DMS79 (cell line): ENCODE measurements around the gene MADCAM1.
A peak's percentile ranks its signal among the peaks of the same experiment; 100 is the strongest.
"Not testable (repeated sequence)": the region's sequence is repeated elsewhere in the genome, so short reads cannot be mapped to it uniquely, and the experiment has no call there.

Experiments used
- DNase-seq: peaks from one replicate; lab custom pipeline; 2025; lab: John Stamatoyannopoulos, UW

MADCAM1 gene

GRCh38 chr19:496112-496665 is at the start of gene MADCAM1:
TSS of gene MADCAM1 (plus strand) at chr19:496486. CDS start at chr19:496500, 14 bp downstream.
- no peak for DNase-seq

GRCh38 chr19:447064-447426 is 49.2 kb upstream of the MADCAM1 start:
- no peak for DNase-seq

DNA sequence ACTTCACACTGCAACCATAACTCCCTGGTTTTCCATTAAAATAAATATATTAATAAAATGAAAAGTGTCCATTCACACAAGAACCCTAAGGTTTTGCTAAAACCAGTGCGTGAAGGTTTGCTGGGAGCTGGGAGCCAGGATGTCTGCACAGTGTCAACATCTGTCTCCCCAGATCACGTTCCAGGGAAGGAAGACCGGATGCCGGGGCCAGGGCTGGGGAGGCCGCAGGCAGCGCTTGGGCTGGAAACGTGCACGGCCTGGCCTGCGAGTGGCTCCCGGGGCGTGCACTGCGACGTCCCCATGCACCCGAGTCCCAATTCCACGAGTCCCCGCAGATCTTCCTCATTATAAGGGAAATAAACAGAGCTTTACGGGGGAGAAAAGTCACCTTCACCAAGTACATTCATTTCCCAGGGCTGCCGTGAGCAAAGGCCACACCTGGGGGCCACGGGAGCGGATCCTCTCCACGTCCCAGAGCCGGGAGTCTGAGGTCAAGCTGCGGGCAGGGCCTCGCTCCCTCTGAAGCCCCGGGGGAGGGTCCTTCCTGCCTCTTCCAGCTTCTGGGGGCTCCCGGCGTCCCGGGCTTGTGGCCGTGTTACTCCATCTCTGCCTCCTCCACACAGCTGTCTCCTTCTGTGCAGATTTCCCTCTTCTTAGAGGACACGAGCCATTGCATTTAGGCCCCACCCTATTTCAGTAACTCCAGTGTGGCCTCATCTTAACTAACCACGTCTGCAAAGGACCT is 48.3 kb upstream of the MADCAM1 start:
- DNase-seq = no peak

- DNase-seq = no peak
Observed at GRCh38 chr19:449916-450315, 46.4 kb upstream of the MADCAM1 start.

DNA sequence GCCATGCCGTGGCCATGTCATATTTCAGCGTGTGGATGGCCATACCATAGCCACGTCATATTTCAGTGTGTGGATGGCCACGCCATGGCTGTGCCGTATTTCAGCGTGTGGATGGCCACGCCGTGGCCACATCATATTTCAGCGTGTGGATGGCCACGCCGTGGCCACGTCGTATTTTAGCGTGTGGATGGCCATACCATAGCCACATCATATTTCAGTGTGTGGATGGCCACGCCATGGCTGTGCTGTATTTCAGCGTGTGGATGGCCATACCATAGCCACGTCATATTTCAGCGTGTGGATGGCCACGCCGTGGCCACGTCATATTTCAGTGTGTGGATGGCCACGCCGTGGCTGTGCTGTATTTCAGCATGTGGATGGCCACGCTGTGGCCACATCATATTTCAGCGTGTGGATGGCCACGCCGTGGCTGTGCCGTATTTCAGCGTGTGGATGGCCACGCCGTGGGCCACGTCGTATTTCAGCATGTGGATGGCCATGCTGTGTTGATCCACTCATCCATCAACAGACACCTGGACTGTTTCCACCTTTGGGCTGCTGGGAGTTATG is 45.3 kb upstream of the MADCAM1 start:
- DNase-seq = not testable (repeated sequence)

DNA sequence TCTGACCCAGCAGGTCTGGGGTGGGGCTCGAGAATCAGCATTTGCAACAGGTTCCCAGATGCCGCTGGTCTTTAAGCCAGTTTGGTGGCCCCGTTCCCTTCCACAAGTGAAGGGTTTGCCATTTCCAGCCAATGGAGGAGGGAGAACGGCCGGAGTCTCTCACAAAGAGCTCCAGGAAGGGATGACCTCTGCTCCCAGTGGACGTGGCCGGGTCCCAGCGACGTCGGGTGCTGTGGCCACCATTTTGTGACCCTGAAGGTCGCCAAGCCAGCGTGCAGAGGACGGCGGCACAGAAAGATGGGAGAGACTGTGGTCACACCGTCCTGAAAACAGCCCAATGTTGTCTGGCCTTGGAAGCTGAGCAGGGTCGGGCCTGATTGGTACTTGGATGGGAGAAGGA is 43.5 kb upstream of the MADCAM1 start:
- no peak for DNase-seq

- no peak for DNase-seq
Observed at GRCh38 chr19:453606-454005, 42.7 kb upstream of the MADCAM1 start.

GRCh38 chr19:455031-455705 is 41.1 kb upstream of the MADCAM1 start:
- no peak for DNase-seq

DNA sequence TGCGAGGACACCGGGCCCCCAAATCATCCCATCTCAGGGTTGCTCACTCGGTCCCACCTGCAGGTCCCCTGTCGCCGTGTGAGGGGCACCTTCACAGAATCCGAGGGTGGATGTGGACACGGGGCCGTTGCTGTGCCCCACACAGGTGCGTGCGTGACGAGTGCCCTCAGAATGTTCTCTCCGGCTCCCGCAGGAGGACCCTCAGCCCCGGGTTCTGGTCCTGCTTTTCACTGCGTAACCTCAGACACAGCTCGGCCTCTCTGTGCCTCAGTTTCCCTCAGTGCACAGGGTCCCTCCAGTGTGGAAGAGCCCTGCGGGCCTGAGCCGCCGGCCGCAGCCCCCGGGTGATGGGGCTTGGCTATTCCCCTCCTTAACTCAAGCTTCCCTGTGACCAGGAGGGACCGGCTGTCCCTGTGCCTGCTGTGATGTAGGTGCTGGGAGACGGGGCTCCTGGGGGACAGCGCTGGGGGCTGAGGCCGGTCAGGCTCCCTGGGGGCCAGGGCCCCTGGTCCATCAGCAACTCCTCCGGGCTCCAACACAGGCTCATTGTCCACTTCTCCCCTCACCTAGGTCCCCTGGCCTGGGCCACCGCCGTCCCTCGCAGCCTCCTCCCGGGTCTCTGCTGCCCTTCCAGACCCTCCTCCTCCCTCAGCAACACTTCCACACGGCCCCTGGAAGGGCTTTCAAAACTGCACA is 40.3 kb upstream of the MADCAM1 start:
- no peak for DNase-seq

DNA sequence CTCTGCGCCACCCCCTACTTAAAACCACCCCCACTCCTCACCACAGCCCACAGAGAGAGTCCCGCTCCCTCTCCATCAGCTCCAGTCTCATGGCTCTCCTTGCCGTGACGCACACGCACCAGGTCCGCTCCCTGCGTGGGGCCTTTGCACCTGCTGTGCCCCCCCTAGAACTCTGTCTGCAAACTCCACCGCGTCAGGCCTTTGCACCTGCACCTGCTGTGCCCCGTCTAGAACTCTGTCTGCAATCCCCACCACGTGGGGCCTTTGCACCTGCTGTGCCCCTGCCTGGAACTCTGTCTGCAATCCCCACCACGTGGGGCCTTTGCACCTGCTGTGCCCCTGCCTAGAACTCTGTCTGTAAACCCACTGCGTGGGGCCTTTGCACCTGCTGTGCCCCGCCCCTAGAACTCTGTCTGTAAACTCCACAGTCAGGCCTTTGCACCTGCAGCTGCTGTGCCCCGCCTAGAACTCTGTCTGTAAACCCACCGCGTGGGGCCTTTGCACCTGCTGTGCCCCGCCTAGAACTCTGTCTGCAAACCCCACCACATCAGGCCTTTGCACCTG is 39.7 kb upstream of the MADCAM1 start:
- no peak for DNase-seq

GRCh38 chr19:457636-458035 is 38.6 kb upstream of the MADCAM1 start:
- DNase-seq = no peak

DNA sequence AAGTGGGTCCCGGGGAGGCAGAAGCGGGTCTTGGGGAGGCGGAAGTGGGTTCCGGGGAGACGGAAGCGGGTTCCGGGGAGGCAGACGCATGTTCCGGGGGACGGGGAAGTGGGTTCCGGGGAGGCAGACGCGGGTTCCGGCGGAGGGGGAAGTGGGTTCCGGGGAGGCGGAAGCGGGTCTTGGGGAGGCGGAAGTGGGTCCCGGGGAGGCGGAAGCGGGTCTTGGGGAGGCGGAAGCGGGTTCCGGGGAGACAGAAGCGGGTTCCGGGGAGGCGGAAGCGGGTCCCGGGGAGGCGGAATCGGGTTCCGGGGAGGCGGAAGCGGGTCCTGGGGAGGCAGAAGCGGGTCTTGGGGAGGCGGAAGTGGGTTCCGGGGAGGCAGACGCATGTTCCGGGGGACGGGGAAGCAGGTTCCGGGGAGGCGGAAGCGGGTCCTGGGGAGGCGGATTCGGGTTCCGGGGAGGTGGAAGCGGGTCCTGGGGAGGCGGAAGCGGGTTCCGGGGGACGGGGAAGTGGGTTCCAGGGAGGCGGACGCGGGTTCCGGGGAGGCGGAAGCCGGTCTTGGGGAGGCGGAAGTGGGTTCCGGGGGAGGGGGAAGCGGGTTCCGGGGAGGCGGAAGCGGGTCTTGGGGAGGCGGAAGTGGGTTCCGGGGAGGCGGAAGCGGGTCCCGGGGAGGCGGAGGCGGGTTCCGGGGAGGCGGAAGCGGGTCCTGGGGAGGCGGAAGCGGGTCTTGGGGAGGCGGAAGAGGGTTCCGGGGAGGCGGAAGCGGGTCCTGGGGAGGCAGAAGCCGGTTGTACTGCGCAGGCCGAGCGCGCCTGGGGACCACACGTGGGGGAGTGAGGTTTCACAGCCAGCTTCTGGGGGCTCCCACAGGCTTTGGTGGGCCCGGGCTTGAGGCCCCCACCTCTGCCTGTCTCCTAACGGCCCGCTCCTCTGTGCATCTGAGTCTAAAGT is 37.9 kb upstream of the MADCAM1 start:
- DNase-seq = no peak

GRCh38 chr19:459724-460511 is 36.4 kb upstream of the MADCAM1 start:
- peak; percentile 36 for DNase-seq

GRCh38 chr19:460877-461720 is 35.2 kb upstream of the MADCAM1 start, which contains the start of gene SHC2:
TSS of gene SHC2 (minus strand) at chr19:461033. CDS start at chr19:460996, 37 bp downstream.
- DNase-seq = no peak

GRCh38 chr19:461721-462551 is 34.4 kb upstream of the MADCAM1 start:
- peak; percentile 48 for DNase-seq

GRCh38 chr19:463483-464207 is 32.6 kb upstream of the MADCAM1 start:
- no peak for DNase-seq

- no peak for DNase-seq
Observed at GRCh38 chr19:464208-464545, 32.1 kb upstream of the MADCAM1 start.
